Measurements from ENCODE around the gene SEMG2. TPM values are rescaled to one million over a fixed set of nuclear protein-coding genes. Genes with fewer than 3 reads are reported as not detected.
A peak's percentile ranks its signal among the peaks of the same experiment; 100 is the strongest.

Gene SEMG2
- total RNA-seq, 1 experiment from 2014 or later = not detected

GRCh38 chr20:45187693-45188092, 33.5 kb upstream of the SEMG2 start:
- DNase-seq (ENCODE audit: low read depth, low spot score) (no peak), ATAC-seq (peak; percentile 74)
- Histone ChIP-seq H3K4me2 (ENCODE audit: low read length) (no peak overlapping the region), H4K20me1 (ENCODE audit: insufficient read depth) (no peaks in the 10 kb centered on the region), H3K9me2 (ENCODE audit: insufficient read depth) (no peaks in the 10 kb centered on the region), H3K27ac (ENCODE audit: low read depth, low read length) (no peak overlapping the region), H3K9ac (ENCODE audit: low read length) (no peak overlapping the region), H3K79me2 (ENCODE audit: insufficient read depth, low read length) (no peaks in the 10 kb centered on the region), H3K4me3 (replicated peaks in 1 of 2; ENCODE audit: low read depth in 1 of 2, low read length in 2 of 2) (no peak overlapping the region), H3K36me3 (ENCODE audit: control insufficient read depth in 1 of 2, insufficient read depth in 2 of 2, low read length in 2 of 2) (no peaks in the 10 kb centered on the region), H3K27me3 (ENCODE audit: insufficient read depth, low read length) (no peaks in the 10 kb centered on the region; the same call in 1 of the 2 replicates), H2AFZ (ENCODE audit: low read depth, low read length, poor library complexity, severe bottlenecking) (no peak overlapping the region), H3K9me3 (ENCODE audit: control insufficient read depth in 1 of 2, insufficient read depth in 1 of 2, low read depth in 1 of 2, low read length in 2 of 2) (no peaks in the 10 kb centered on the region), H3K4me1 (ENCODE audit: control insufficient read depth in 1 of 2, insufficient read depth in 2 of 2, low read length in 2 of 2) (no peaks in the 10 kb centered on the region)
- no TSS peak for BruUV-seq (replicated peaks)
- TF ChIP-seq FOSL1 (IDR thresholded peaks at IDR 0.05; ENCODE audit: low read depth) = no peak
- TF ChIP-seq, protein P1, sequence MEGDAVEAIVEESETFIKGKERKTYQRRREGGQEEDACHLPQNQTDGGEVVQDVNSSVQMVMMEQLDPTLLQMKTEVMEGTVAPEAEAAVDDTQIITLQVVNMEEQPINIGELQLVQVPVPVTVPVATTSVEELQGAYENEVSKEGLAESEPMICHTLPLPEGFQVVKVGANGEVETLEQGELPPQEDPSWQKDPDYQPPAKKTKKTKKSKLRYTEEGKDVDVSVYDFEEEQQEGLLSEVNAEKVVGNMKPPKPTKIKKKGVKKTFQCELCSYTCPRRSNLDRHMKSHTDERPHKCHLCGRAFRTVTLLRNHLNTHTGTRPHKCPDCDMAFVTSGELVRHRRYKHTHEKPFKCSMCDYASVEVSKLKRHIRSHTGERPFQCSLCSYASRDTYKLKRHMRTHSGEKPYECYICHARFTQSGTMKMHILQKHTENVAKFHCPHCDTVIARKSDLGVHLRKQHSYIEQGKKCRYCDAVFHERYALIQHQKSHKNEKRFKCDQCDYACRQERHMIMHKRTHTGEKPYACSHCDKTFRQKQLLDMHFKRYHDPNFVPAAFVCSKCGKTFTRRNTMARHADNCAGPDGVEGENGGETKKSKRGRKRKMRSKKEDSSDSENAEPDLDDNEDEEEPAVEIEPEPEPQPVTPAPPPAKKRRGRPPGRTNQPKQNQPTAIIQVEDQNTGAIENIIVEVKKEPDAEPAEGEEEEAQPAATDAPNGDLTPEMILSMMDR (IDR thresholded peaks at IDR 0.05 in 2 of 3, conservative IDR thresholded peaks at IDR 0.05 in 1 of 3; ENCODE audit: borderline replicate concordance in 1 of 3, insufficient read depth in 1 of 3, low read depth in 2 of 3, low read length in 2 of 3) = peak in 1 of 3 experiments; percentile 21; a peak in 1 of 6 replicates
- intact Hi-C loops (cut with micrococcal nuclease) = no loop called here
- CTCF ChIA-PET = no interaction called here
- RAD21 ChIA-PET (ENCODE audit: low non-redundant PET in 1 of 2, low total read pairs in 2 of 2, uncharacterized antibody in 2 of 2, unreplicated experiment in 2 of 2) = no interaction called here
- POLR2A ChIA-PET = no interaction called here

GRCh38 chr20:45189067-45189609, 32.0 kb upstream of the SEMG2 start:
- Histone ChIP-seq H3K4me3 (replicated peaks in 1 of 2; ENCODE audit: low read depth in 1 of 2, low read length in 2 of 2) (no peak overlapping the region), H3K4me2 (ENCODE audit: low read length) (no peak overlapping the region), H3K4me1 (ENCODE audit: control insufficient read depth in 1 of 2, insufficient read depth in 2 of 2, low read length in 2 of 2) (no peaks in the 10 kb centered on the region), H3K79me2 (ENCODE audit: insufficient read depth, low read length) (no peaks in the 10 kb centered on the region), H3K27me3 (ENCODE audit: insufficient read depth, low read length) (no peaks in the 10 kb centered on the region; the same call in 1 of the 2 replicates), H3K9ac (ENCODE audit: low read length) (no peak overlapping the region), H2AFZ (ENCODE audit: low read depth, low read length, poor library complexity, severe bottlenecking) (no peak overlapping the region), H4K20me1 (ENCODE audit: insufficient read depth) (no peaks in the 10 kb centered on the region), H3K9me2 (ENCODE audit: insufficient read depth) (no peaks in the 10 kb centered on the region), H3K9me3 (ENCODE audit: control insufficient read depth in 1 of 2, insufficient read depth in 1 of 2, low read depth in 1 of 2, low read length in 2 of 2) (no peaks in the 10 kb centered on the region), H3K27ac (ENCODE audit: low read depth, low read length) (no peak overlapping the region), H3K36me3 (ENCODE audit: control insufficient read depth in 1 of 2, insufficient read depth in 2 of 2, low read length in 2 of 2) (no peaks in the 10 kb centered on the region)
- DNase-seq (ENCODE audit: low read depth, low spot score) (no peak), ATAC-seq (no peak)
- no TSS peak for BruUV-seq (replicated peaks)
- ChIA-PET POLR2A (no interaction called here), CTCF (no interaction called here), RAD21 (ENCODE audit: low non-redundant PET in 1 of 2, low total read pairs in 2 of 2, uncharacterized antibody in 2 of 2, unreplicated experiment in 2 of 2) (no interaction called here)
- intact Hi-C loops (cut with micrococcal nuclease) = no loop called here
- no peak for TF ChIP-seq POLR2AphosphoS5 (IDR thresholded peaks at IDR 0.05; ENCODE audit: low read depth, low read length)
- no peak for TF ChIP-seq SRF (IDR thresholded peaks at IDR 0.05; ENCODE audit: low read depth)
- TF ChIP-seq ZNF274 (IDR thresholded peaks at IDR 0.05; ENCODE audit: low read depth, low read length) = no peak
- TF ChIP-seq ZFX (IDR thresholded peaks at IDR 0.05) = no peak
- TF ChIP-seq, protein P2, sequence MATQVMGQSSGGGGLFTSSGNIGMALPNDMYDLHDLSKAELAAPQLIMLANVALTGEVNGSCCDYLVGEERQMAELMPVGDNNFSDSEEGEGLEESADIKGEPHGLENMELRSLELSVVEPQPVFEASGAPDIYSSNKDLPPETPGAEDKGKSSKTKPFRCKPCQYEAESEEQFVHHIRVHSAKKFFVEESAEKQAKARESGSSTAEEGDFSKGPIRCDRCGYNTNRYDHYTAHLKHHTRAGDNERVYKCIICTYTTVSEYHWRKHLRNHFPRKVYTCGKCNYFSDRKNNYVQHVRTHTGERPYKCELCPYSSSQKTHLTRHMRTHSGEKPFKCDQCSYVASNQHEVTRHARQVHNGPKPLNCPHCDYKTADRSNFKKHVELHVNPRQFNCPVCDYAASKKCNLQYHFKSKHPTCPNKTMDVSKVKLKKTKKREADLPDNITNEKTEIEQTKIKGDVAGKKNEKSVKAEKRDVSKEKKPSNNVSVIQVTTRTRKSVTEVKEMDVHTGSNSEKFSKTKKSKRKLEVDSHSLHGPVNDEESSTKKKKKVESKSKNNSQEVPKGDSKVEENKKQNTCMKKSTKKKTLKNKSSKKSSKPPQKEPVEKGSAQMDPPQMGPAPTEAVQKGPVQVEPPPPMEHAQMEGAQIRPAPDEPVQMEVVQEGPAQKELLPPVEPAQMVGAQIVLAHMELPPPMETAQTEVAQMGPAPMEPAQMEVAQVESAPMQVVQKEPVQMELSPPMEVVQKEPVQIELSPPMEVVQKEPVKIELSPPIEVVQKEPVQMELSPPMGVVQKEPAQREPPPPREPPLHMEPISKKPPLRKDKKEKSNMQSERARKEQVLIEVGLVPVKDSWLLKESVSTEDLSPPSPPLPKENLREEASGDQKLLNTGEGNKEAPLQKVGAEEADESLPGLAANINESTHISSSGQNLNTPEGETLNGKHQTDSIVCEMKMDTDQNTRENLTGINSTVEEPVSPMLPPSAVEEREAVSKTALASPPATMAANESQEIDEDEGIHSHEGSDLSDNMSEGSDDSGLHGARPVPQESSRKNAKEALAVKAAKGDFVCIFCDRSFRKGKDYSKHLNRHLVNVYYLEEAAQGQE (IDR thresholded peaks at IDR 0.05; ENCODE audit: low read depth) = no peak
- no peak for TF ChIP-seq CBX3 (IDR thresholded peaks at IDR 0.05; ENCODE audit: low read depth)
- no peak for TF ChIP-seq EZH2phosphoT487 (IDR thresholded peaks at IDR 0.05; ENCODE audit: borderline replicate concordance)
- no peak for TF ChIP-seq SIN3A (IDR thresholded peaks at IDR 0.05; ENCODE audit: low read depth)
- TF ChIP-seq RAD21 (IDR thresholded peaks at IDR 0.05; ENCODE audit: low read depth) = no peak
- no peak for TF ChIP-seq POLR2A (IDR thresholded peaks at IDR 0.05; ENCODE audit: borderline replicate concordance, extremely low read depth, insufficient read depth, insufficient read length)
- TF ChIP-seq YY1 (IDR thresholded peaks at IDR 0.05; ENCODE audit: extremely low read depth, insufficient replicate concordance, low read depth, low read length) = no peak
- TF ChIP-seq FOSL1 (IDR thresholded peaks at IDR 0.05; ENCODE audit: low read depth) = no peak
- no peak for TF ChIP-seq CEBPB (IDR thresholded peaks at IDR 0.05; ENCODE audit: low read depth)
- no peak for TF ChIP-seq ELF1 (IDR thresholded peaks at IDR 0.05; ENCODE audit: borderline replicate concordance, low read depth)
- no peak for TF ChIP-seq TCF7L2 (IDR thresholded peaks at IDR 0.05; ENCODE audit: borderline replicate concordance, extremely low read depth, insufficient read depth, insufficient read length)
- no peak for TF ChIP-seq MAX (IDR thresholded peaks at IDR 0.05)
